Bronchial epithelial cell (primary cell): ENCODE data around the gene PARD6A. TPM values are rescaled to one million over a fixed set of nuclear protein-coding genes. Genes with fewer than 3 reads are reported as not detected.

ENCODE experiments used
- DNase-seq: peaks from one replicate; pipeline ENCODE4 v3.0.0-alpha.2; 2010; ENCODE audit warnings: low read depth
- FAIRE-seq: peaks from 2 replicates; lab custom pipeline; 2011; peaks lifted over from hg19 to GRCh38; lab: Jason Lieb, UNC
- H3K27me3 ChIP-seq: 2 replicates; pipeline ENCODE4 v1.5.1; 2011; ENCODE audit warnings: low read length; ENCODE audit not compliant: control insufficient read depth, insufficient read depth
- H3K36me3 ChIP-seq: 2 replicates; pipeline ENCODE4 v1.5.1; 2011; ENCODE audit warnings: low read length; ENCODE audit not compliant: control insufficient read depth, insufficient read depth
- H3K4me3 ChIP-seq: 2 replicates; pipeline ENCODE4 v1.5.1; 2011; ENCODE audit warnings: mild to moderate bottlenecking, low read depth, low read length, control low read depth
- total RNA-seq: library from RNA; depleted of rRNA; stranded (reverse); fragments of >200 nt; gene quantifications from 2 replicates; pipeline ENCODE4 v1.2.1, GENCODE V29; 2014
- TF ChIP-seq, protein P1 (sequence below): IDR thresholded peaks from 2 replicates; pipeline ENCODE4 v1.5.1; 2011; ENCODE audit warnings: mild to moderate bottlenecking, moderate library complexity, low read length, control low read depth, inconsistent platforms; ENCODE audit not compliant: insufficient read depth, severe bottlenecking

PARD6A gene
- total RNA-seq, 1 donor from 2014 or later: 2.6 TPM

DNA sequence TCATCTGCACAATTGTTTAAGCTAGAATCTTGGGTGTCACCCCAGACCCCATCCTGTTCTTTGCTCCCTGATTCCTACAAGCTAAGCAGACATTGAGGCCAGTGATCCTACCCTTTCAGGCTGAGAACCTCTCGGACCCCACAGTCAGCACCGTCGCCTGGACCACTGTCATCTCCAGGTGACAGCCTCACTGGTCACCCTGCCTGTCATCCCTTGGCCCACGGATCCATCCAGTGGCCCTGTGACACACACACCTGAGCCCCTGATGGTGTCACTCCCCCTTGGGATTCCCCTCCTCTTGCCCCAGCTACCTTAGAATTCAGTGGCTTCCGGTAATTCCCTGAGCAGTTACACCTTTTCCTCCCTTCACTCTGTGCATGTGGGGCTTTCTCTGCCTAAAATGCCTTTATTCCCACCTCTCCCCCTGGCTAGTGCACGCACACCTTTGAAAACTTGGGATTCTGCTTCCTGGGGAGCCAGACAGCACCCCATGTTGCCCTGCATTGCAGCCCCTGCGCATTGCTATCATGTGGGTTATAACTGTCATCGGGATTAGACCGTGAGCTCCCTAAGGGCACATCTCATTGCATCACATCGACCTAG lies 8.8 kb downstream of the PARD6A start:
- H3K27me3 ChIP-seq: no peaks in the 10 kb centered on the region
- no peak for FAIRE-seq
- no peak for DNase-seq
- H3K4me3 ChIP-seq: no peak overlapping the region
- no peaks in the 10 kb centered on the region for H3K36me3 ChIP-seq
- TF ChIP-seq, protein P1, sequence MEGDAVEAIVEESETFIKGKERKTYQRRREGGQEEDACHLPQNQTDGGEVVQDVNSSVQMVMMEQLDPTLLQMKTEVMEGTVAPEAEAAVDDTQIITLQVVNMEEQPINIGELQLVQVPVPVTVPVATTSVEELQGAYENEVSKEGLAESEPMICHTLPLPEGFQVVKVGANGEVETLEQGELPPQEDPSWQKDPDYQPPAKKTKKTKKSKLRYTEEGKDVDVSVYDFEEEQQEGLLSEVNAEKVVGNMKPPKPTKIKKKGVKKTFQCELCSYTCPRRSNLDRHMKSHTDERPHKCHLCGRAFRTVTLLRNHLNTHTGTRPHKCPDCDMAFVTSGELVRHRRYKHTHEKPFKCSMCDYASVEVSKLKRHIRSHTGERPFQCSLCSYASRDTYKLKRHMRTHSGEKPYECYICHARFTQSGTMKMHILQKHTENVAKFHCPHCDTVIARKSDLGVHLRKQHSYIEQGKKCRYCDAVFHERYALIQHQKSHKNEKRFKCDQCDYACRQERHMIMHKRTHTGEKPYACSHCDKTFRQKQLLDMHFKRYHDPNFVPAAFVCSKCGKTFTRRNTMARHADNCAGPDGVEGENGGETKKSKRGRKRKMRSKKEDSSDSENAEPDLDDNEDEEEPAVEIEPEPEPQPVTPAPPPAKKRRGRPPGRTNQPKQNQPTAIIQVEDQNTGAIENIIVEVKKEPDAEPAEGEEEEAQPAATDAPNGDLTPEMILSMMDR: no peak

DNA sequence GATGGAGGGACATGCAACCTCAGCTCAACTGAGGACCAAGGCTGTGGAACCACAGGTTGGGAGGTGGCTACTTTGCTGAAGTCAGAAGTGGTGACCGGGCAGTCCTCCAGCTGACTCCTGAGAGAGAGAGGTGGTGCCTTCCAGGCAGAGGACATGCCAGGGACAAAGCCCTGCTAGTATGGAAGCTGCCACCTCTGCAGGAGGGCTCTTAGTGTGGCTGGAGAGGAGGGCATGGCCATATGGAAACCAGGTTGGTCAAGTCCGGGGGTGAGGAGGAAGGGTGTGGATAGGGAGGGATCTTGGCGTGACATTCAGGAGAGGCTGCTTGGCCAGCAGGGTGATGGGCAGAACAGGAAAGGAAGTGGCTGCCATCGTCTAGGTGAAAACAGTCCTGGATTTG lies 11.5 kb downstream of the PARD6A start:
- no peaks in the 10 kb centered on the region for H3K27me3 ChIP-seq
- FAIRE-seq (no peak), DNase-seq (no peak)
- H3K4me3 ChIP-seq: no peak overlapping the region
- peaks cover 3% of the 10 kb centered on the region for H3K36me3 ChIP-seq
- TF ChIP-seq, protein P1: no peak

DNA sequence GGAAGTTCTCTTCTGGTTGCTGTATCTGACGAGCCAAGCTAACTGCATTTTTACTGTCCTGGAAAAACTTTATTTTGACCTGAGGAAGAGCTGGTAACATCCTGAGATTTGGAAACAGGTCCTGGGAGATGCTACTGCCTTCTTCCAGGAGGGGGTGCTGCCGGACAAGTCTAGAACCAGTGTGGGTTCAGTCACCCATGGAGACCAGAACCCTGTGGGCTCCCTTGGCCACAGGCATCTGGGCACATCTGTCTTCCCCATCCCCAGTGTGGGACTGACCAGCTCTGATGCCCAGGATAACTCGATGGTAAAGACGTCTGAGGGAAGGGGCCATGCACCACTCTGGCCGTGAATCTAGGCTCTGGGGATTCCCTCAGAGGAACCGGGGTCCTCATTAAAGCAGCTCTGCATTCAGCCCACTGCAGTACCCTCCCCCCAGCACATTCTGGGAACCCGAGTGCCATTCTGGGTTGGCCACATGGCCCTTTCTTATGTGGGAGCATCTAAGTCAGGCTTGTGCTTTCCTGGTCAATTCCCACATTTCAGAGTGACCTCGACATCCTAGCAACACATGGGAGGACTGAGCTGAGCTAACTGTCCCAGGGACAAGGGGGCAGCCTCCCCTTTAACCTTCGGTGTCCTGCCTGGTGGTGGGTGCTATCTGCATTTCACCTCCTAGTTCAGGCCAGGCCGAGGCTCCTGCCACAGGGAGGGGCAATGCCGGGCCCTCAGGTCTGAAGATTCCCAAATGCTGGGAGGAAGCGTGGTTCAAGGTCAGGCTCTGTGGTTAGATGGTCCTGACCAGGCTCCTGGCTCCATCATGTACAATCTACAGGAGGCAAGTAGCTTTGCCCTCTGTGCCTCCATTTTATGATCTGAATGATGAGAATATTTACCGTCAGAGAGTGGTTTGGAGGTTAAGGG lies 12.2 kb downstream of the PARD6A start:
- peak; percentile 91 for FAIRE-seq
- H3K4me3 ChIP-seq: no peak overlapping the region
- peaks cover 3% of the 10 kb centered on the region for H3K36me3 ChIP-seq
- peak; percentile 49 for DNase-seq
- TF ChIP-seq, protein P1: peak; percentile 82
- no peaks in the 10 kb centered on the region for H3K27me3 ChIP-seq

DNA sequence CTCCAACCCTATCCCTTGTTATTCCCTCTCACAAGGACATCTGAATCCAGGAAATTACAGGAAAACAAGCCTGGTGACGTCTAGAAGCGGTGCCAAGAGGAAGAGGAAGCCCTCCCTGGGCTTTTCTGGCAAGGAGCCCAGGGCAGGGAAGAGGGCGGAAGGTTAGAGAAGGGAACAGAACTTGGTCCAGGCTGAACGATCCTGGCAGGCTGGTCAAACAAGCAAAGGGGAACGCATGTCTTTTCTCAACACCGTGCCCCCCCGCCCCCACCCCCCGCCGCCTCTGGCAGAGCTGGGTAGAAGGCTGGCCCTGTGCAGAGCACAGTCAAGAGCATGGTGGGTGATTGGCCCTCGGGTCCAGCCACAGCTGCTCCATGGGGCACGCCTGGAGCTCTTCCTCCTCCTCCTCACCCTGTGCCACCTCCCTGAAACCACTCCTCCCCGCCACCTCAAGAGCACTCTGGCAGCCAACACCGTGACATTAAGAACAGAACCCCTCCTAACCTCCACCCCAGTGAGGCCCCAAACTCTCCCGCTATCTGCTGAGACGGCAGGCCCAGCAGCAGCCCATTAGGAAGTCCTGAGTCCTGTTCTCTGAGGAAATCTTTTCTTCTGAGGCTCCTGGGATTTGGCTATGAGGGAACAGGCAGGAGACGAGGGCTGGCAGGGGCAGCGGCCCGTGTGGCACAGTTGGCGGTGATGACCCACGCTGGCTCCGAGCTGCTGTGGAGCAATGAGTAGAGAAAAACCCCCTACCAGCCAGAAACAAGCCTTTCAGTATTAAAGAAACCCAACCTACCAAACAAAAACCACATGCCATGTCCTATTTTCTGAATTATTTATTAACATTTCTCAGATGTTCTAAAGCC lies 13.2 kb downstream of the PARD6A start:
- TF ChIP-seq, protein P1: no peak
- DNase-seq: peak; percentile 13
- Histone ChIP-seq H3K27me3 (no peaks in the 10 kb centered on the region), H3K4me3 (no peak overlapping the region), H3K36me3 (peaks cover 3% of the 10 kb centered on the region)
- no peak for FAIRE-seq

DNA sequence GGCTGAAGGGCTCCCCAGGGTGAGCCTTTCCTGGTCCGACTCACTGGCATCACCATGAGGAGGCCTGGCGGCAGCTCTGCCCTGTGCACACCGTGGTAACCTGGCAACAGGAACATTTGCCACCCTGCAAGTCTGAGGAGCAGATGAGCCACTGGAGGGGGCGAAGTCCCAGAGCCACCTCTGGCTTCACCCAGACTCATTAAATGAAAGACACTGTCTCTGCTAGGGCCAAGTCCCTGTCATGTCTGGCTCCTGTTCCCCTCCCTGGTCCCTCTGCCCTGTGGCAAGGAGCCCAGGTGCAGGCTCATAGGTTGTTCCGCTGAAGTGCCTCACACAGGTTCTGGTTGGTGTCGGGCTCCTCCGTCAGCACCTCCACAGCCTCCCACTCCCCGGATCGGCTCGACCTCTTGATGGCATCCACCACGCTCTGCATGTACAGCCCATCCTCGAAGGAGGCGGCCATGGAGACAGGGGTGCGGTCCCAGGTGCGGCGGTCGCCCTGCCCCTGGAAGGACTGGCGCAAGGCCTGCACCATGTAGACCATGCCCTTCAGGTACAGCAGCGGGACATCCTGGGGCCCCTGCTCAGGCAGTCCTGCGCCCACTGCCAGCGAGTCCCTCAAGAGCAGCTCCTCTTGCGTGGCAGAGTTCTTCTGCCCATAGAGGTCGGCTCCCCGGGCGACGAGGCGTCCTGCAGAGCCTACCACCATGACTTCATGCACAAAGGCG lies 14.3 kb downstream of the PARD6A start:
- Histone ChIP-seq H3K4me3 (no peak overlapping the region), H3K27me3 (no peaks in the 10 kb centered on the region), H3K36me3 (peaks cover 3% of the 10 kb centered on the region)
- TF ChIP-seq, protein P1: no peak
- FAIRE-seq (no peak), DNase-seq (no peak)
